Neural progenitor cell (in vitro differentiated cells): ENCODE measurements around the gene PAPSS2.

Source experiments
- EZH2 ChIP-seq: fragments of 200-600 bp; sonication (generic); IDR thresholded peaks from 2 replicates; pipeline ENCODE4 v1.6.1; 2017; ENCODE audit warnings: antibody characterized with exemption, mild to moderate bottlenecking, moderate library complexity
- EZH2phosphoT487 ChIP-seq: fragments of 200-600 bp; sonication (generic); IDR thresholded peaks from 2 replicates; pipeline ENCODE4 v1.6.1; 2017; ENCODE audit warnings: antibody characterized with exemption
- TF ChIP-seq, protein P1 (sequence below): fragments of 200-600 bp; sonication (generic); IDR thresholded peaks from 2 replicates; pipeline ENCODE4 v1.5.1; 2017; ENCODE audit warnings: antibody characterized with exemption, mild to moderate bottlenecking

- TF ChIP-seq, protein P1, sequence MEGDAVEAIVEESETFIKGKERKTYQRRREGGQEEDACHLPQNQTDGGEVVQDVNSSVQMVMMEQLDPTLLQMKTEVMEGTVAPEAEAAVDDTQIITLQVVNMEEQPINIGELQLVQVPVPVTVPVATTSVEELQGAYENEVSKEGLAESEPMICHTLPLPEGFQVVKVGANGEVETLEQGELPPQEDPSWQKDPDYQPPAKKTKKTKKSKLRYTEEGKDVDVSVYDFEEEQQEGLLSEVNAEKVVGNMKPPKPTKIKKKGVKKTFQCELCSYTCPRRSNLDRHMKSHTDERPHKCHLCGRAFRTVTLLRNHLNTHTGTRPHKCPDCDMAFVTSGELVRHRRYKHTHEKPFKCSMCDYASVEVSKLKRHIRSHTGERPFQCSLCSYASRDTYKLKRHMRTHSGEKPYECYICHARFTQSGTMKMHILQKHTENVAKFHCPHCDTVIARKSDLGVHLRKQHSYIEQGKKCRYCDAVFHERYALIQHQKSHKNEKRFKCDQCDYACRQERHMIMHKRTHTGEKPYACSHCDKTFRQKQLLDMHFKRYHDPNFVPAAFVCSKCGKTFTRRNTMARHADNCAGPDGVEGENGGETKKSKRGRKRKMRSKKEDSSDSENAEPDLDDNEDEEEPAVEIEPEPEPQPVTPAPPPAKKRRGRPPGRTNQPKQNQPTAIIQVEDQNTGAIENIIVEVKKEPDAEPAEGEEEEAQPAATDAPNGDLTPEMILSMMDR: no peak
- no peak for TF ChIP-seq EZH2
- TF ChIP-seq EZH2phosphoT487: no peak
Observed at GRCh38 chr10:87674943-87675342, 15.3 kb downstream of the PAPSS2 start.
